KMS-11 (cell line): Measurements from ENCODE around the gene CNGB1.
A peak's percentile ranks its signal among the peaks of the same experiment; 100 is the strongest.
"Not testable (repeated sequence)": the region's sequence is repeated elsewhere in the genome, so short reads cannot be mapped to it uniquely, and the experiment has no call there.

Experiments
- H2AFZ ChIP-seq: fragments of 200-600 bp; sonication (generic); 2 replicates; pipeline ENCODE4 v1.6.1; 2016; ENCODE audit warnings: antibody characterized with exemption, mixed run types, low read depth
- H3K27ac ChIP-seq: fragments of 200-600 bp; sonication (generic); 2 replicates; pipeline ENCODE4 v1.6.1; 2016; ENCODE audit warnings: mild to moderate bottlenecking, mixed run types
- H3K27me3 ChIP-seq: fragments of 200-600 bp; sonication (generic); 2 replicates; pipeline ENCODE4 v1.6.1; 2017; ENCODE audit warnings: mild to moderate bottlenecking, low read depth, mixed run types, moderate library complexity; ENCODE audit not compliant: insufficient read depth
- H3K36me3 ChIP-seq: fragments of 200-600 bp; sonication (generic); 2 replicates; pipeline ENCODE4 v1.6.1; 2017; ENCODE audit warnings: mild to moderate bottlenecking, mixed run types; ENCODE audit not compliant: insufficient read depth
- H3K4me1 ChIP-seq: fragments of 200-600 bp; sonication (generic); 2 replicates; pipeline ENCODE4 v1.6.1; 2016; ENCODE audit warnings: mild to moderate bottlenecking, low read depth, mixed run types; ENCODE audit not compliant: poor library complexity, severe bottlenecking
- H3K4me2 ChIP-seq: fragments of 200-600 bp; sonication (generic); 2 replicates; pipeline ENCODE4 v1.7.0; 2016; ENCODE audit warnings: mild to moderate bottlenecking, mixed run types
- H3K4me3 ChIP-seq: fragments of 200-600 bp; sonication (generic); IDR thresholded peaks from 2 replicates; pipeline ENCODE4 v1.6.1; 2017; ENCODE audit warnings: low read depth, low read length, mixed read lengths; ENCODE audit not compliant: insufficient read depth
- H3K79me2 ChIP-seq: fragments of 200-600 bp; sonication (generic); 2 replicates; pipeline ENCODE4 v1.6.1; 2016; ENCODE audit warnings: low read depth, mixed run types; ENCODE audit not compliant: insufficient read depth
- H3K9ac ChIP-seq: fragments of 200-600 bp; sonication (generic); 2 replicates; pipeline ENCODE4 v1.6.1; 2016; ENCODE audit warnings: mild to moderate bottlenecking, mixed run types
- H4K20me1 ChIP-seq: fragments of 200-600 bp; sonication (generic); 2 replicates; pipeline ENCODE4 v1.6.1; 2016; ENCODE audit warnings: mild to moderate bottlenecking, mixed run types; ENCODE audit not compliant: insufficient read depth
- CTCF ChIP-seq: fragments of 200-600 bp; sonication (generic); conservative IDR thresholded peaks from 2 replicates; pipeline ENCODE4 v1.6.1; 2017; ENCODE audit warnings: low read depth, mild to moderate bottlenecking, antibody characterized with exemption, low read length, moderate library complexity, mixed read lengths

CNGB1 gene

GRCh38 chr16:58009856-58010416 lies 39.0 kb upstream of the CNGB1 start:
- H3K27me3 ChIP-seq, result no peaks in the 10 kb centered on the region
- no peak overlapping the region for H3K27ac ChIP-seq
- H2AFZ ChIP-seq, result no peak overlapping the region
- no peak for TF ChIP-seq CTCF
- H3K4me1 ChIP-seq, result no peaks in the 10 kb centered on the region
- H3K9ac ChIP-seq, result no peak overlapping the region
- no peaks in the 10 kb centered on the region for H4K20me1 ChIP-seq
- H3K36me3 ChIP-seq, result no peaks in the 10 kb centered on the region; the same call in 1 of the 2 replicates
- H3K4me3 ChIP-seq, result no peak overlapping the region
- no peak overlapping the region for H3K4me2 ChIP-seq
- no peaks in the 10 kb centered on the region for H3K79me2 ChIP-seq

- H3K4me3 ChIP-seq, H4K20me1 ChIP-seq, H3K79me2 ChIP-seq, H3K36me3 ChIP-seq, H3K27me3 ChIP-seq, H3K27ac ChIP-seq, H3K4me1 ChIP-seq, H3K4me2 ChIP-seq, H3K9ac ChIP-seq, H2AFZ ChIP-seq: not testable (repeated sequence)
Observed at GRCh38 chr16:58004736-58005135, 33.8 kb upstream of the CNGB1 start.

- Histone ChIP-seq H3K27ac (no peak overlapping the region), H3K9ac (no peak overlapping the region), H3K4me3 (no peak overlapping the region), H3K4me2 (no peak overlapping the region), H2AFZ (no peak overlapping the region), H3K36me3 (no peaks in the 10 kb centered on the region), H3K79me2 (no peaks in the 10 kb centered on the region), H3K27me3 (no peaks in the 10 kb centered on the region), H4K20me1 (no peaks in the 10 kb centered on the region), H3K4me1 (peaks cover 21% of the 10 kb centered on the region)
- TF ChIP-seq CTCF, result no peak
Observed at GRCh38 chr16:58002936-58003335, 32.0 kb upstream of the CNGB1 start.

- no peak overlapping the region for H3K4me3 ChIP-seq
Observed at GRCh38 chr16:58002416-58002800, 31.5 kb upstream of the CNGB1 start.

More at GRCh38 chr16:58002416-58002800, 31.5 kb upstream of the CNGB1 start:
- H3K36me3 ChIP-seq, result no peaks in the 10 kb centered on the region
- H3K9ac ChIP-seq, result no peak overlapping the region
- no peak for TF ChIP-seq CTCF
- H4K20me1 ChIP-seq, result no peaks in the 10 kb centered on the region
- peak overlapping the region; percentile 69; the same call in 1 of the 2 replicates for H3K4me2 ChIP-seq
- no peak overlapping the region for H2AFZ ChIP-seq
- no peaks in the 10 kb centered on the region for H3K79me2 ChIP-seq
- no peaks in the 10 kb centered on the region for H3K27me3 ChIP-seq
- H3K4me1 ChIP-seq, result peaks cover 21% of the 10 kb centered on the region
- no peak overlapping the region for H3K27ac ChIP-seq
